HL-60 (cell line): ENCODE measurements around the gene PKDREJ.

Experiments used
- DNase-seq, 2 experiments: peaks; one replicate each; pipeline ENCODE4 v3.0.0-alpha.2; 2010 to 2020; ENCODE audit warnings: low read depth in 1 of 2, low spot score in 1 of 2
- H3K27ac ChIP-seq: fragments of 250-450 bp; sonication (Bioruptor Pico); replicated peaks from 2 replicates; pipeline ENCODE4 v1.5.1; 2020; ENCODE audit warnings: mild to moderate bottlenecking, moderate library complexity
- H3K27me3 ChIP-seq: fragments of 250-450 bp; sonication (Bioruptor Pico); 2 replicates; pipeline ENCODE4 v1.5.1; 2021; ENCODE audit warnings: mild to moderate bottlenecking, moderate library complexity; ENCODE audit not compliant: insufficient read depth, poor library complexity, severe bottlenecking
- H3K4me3 ChIP-seq: replicated peaks from 2 replicates; pipeline ENCODE4 v1.5.1; 2011; ENCODE audit warnings: mild to moderate bottlenecking, control low read depth, low read length; ENCODE audit not compliant: insufficient read depth
- GABPA ChIP-seq: IDR thresholded peaks from 2 replicates; pipeline ENCODE4 v1.6.1; 2012; ENCODE audit warnings: low read depth
- POLR2AphosphoS5 ChIP-seq: IDR thresholded peaks from 2 replicates; pipeline ENCODE4 v1.6.1; 2012; ENCODE audit warnings: low read depth
- SPI1 ChIP-seq: IDR thresholded peaks from 2 replicates; pipeline ENCODE4 v1.6.1; 2012; ENCODE audit warnings: low read depth, mild to moderate bottlenecking, borderline replicate concordance
- TF ChIP-seq, protein P1 (sequence below): IDR thresholded peaks from one replicate; pipeline ENCODE4 v1.5.1; 2011; ENCODE audit warnings: low read length, control low read depth, inconsistent platforms; ENCODE audit not compliant: insufficient read depth
- TF ChIP-seq, protein P2 (sequence below): IDR thresholded peaks from 2 replicates; pipeline ENCODE4 v1.6.1; 2012; ENCODE audit warnings: low read depth; ENCODE audit not compliant: insufficient replicate concordance

Gene PKDREJ

DNA sequence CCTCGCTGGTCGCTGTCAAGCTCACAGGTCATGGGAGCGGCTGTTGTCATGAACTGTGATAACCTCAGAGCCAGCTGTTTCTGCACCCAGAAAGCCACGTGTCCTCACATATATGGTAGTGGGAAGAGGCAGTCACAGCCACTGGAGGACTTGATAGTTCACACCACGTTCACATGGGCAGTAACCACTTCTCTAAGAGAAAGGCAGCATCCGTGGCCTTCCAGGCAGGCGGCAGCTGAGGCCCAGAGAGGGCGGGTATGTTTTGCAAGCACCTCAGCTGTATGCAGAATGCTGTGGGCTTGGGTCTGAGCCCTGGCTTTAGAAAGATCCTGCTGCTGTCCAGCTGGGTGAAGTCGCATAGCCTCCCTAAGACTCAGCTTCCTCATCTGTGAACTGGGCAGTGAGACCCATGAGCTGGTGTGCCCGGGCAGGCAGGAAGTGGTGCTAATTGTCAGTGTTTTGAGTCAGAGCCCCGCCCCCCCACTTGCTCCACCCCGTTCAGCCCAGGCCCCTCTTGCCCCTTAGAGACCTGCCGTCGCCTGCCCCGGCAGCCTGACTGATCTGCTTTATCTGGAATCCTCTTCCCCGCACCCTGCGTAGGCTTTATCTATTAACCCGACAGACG lies 18.0 kb upstream of the PKDREJ start:
- peak; percentile 54 to 66 for DNase-seq
- Histone ChIP-seq H3K4me3 (no peak overlapping the region), H3K27ac (no peak overlapping the region), H3K27me3 (no peaks in the 10 kb centered on the region)
- TF ChIP-seq, protein P1, sequence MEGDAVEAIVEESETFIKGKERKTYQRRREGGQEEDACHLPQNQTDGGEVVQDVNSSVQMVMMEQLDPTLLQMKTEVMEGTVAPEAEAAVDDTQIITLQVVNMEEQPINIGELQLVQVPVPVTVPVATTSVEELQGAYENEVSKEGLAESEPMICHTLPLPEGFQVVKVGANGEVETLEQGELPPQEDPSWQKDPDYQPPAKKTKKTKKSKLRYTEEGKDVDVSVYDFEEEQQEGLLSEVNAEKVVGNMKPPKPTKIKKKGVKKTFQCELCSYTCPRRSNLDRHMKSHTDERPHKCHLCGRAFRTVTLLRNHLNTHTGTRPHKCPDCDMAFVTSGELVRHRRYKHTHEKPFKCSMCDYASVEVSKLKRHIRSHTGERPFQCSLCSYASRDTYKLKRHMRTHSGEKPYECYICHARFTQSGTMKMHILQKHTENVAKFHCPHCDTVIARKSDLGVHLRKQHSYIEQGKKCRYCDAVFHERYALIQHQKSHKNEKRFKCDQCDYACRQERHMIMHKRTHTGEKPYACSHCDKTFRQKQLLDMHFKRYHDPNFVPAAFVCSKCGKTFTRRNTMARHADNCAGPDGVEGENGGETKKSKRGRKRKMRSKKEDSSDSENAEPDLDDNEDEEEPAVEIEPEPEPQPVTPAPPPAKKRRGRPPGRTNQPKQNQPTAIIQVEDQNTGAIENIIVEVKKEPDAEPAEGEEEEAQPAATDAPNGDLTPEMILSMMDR: no peak
- TF ChIP-seq, protein P2, sequence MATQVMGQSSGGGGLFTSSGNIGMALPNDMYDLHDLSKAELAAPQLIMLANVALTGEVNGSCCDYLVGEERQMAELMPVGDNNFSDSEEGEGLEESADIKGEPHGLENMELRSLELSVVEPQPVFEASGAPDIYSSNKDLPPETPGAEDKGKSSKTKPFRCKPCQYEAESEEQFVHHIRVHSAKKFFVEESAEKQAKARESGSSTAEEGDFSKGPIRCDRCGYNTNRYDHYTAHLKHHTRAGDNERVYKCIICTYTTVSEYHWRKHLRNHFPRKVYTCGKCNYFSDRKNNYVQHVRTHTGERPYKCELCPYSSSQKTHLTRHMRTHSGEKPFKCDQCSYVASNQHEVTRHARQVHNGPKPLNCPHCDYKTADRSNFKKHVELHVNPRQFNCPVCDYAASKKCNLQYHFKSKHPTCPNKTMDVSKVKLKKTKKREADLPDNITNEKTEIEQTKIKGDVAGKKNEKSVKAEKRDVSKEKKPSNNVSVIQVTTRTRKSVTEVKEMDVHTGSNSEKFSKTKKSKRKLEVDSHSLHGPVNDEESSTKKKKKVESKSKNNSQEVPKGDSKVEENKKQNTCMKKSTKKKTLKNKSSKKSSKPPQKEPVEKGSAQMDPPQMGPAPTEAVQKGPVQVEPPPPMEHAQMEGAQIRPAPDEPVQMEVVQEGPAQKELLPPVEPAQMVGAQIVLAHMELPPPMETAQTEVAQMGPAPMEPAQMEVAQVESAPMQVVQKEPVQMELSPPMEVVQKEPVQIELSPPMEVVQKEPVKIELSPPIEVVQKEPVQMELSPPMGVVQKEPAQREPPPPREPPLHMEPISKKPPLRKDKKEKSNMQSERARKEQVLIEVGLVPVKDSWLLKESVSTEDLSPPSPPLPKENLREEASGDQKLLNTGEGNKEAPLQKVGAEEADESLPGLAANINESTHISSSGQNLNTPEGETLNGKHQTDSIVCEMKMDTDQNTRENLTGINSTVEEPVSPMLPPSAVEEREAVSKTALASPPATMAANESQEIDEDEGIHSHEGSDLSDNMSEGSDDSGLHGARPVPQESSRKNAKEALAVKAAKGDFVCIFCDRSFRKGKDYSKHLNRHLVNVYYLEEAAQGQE: no peak
- no peak for TF ChIP-seq POLR2AphosphoS5
- no peak for TF ChIP-seq SPI1
- no peak for TF ChIP-seq GABPA

- H3K4me3 ChIP-seq: no peak overlapping the region
- no peak for DNase-seq
- no peaks in the 10 kb centered on the region for H3K27me3 ChIP-seq
- H3K27ac ChIP-seq: no peak overlapping the region
- TF ChIP-seq SPI1: no peak
- TF ChIP-seq, protein P2: no peak
- TF ChIP-seq POLR2AphosphoS5: no peak
- no peak for TF ChIP-seq GABPA
- TF ChIP-seq, protein P1: no peak
These were observed 17.1 kb upstream of the PKDREJ start for GRCh38 chr22:46280063-46280817.

GRCh38 chr22:46278656-46279645 lies 15.8 kb upstream of the PKDREJ start:
- no peak for DNase-seq
- Histone ChIP-seq H3K27ac (no peak overlapping the region), H3K27me3 (no peaks in the 10 kb centered on the region), H3K4me3 (no peak overlapping the region)
- TF ChIP-seq, protein P1: no peak
- no peak for TF ChIP-seq POLR2AphosphoS5
- TF ChIP-seq GABPA: no peak
- TF ChIP-seq, protein P2: no peak
- TF ChIP-seq SPI1: no peak
